Astrocyte (in vitro differentiated cells and primary cell): ENCODE measurements around the gene ZNF3. TPM values are rescaled to one million over a fixed set of nuclear protein-coding genes. Genes with fewer than 3 reads are reported as not detected.

ENCODE experiments used
- DNase-seq: peaks from one replicate; pipeline ENCODE4 v3.0.0-alpha.2; 2010; ENCODE audit warnings: low read depth
- FAIRE-seq: peaks from 2 replicates; lab custom pipeline; 2011; peaks lifted over from hg19 to GRCh38; lab: Jason Lieb, UNC
- H2AFZ ChIP-seq: 2 replicates; pipeline ENCODE4 v1.6.0; 2012; ENCODE audit warnings: low read depth, low read length, inconsistent platforms
- H3K27ac ChIP-seq: 2 replicates; pipeline ENCODE4 v1.5.1; 2011; ENCODE audit warnings: low read depth, low read length, inconsistent platforms
- H3K27me3 ChIP-seq: 2 replicates; pipeline ENCODE4 v1.6.0; 2011; ENCODE audit warnings: low read length, inconsistent platforms; ENCODE audit not compliant: insufficient read depth
- H3K36me3 ChIP-seq: 2 replicates; pipeline ENCODE4 v1.5.1; 2011; ENCODE audit warnings: low read length, inconsistent platforms; ENCODE audit not compliant: insufficient read depth
- H3K4me1 ChIP-seq: 2 replicates; pipeline ENCODE4 v1.5.1; 2011; ENCODE audit warnings: low read length, inconsistent platforms; ENCODE audit not compliant: insufficient read depth
- H3K4me2 ChIP-seq: 2 replicates; pipeline ENCODE4 v1.6.0; 2012; ENCODE audit warnings: low read length, inconsistent platforms
- H3K4me3 ChIP-seq: 2 replicates; pipeline ENCODE4 v1.5.1; 2011; ENCODE audit warnings: low read depth, mild to moderate bottlenecking, low read length, inconsistent platforms; ENCODE audit not compliant: insufficient read depth
- H3K79me2 ChIP-seq: 2 replicates; pipeline ENCODE4 v1.6.0; 2012; ENCODE audit warnings: mild to moderate bottlenecking, low read length, inconsistent platforms; ENCODE audit not compliant: insufficient read depth
- H3K9ac ChIP-seq: 2 replicates; pipeline ENCODE4 v1.6.0; 2012; ENCODE audit warnings: mild to moderate bottlenecking, low read length, inconsistent platforms
- H3K9me3 ChIP-seq: 2 replicates; pipeline ENCODE4 v1.5.1; 2012; ENCODE audit warnings: low read depth, mild to moderate bottlenecking, low read length, inconsistent platforms; ENCODE audit not compliant: insufficient read depth
- H4K20me1 ChIP-seq: 2 replicates; pipeline ENCODE4 v1.6.0; 2012; ENCODE audit warnings: low read length, inconsistent platforms; ENCODE audit not compliant: insufficient read depth
- H3K27ac Mint-ChIP-seq: one replicate; pipeline ENCODE4 v1.8.0; 2021; ENCODE audit warnings: mild to moderate bottlenecking, mixed read lengths; ENCODE audit not compliant: unreplicated experiment
- H3K27me3 Mint-ChIP-seq: one replicate; pipeline ENCODE4 v1.8.0; 2021; ENCODE audit warnings: low read depth, mixed read lengths; ENCODE audit not compliant: unreplicated experiment
- H3K36me3 Mint-ChIP-seq: one replicate; pipeline ENCODE4 v1.8.0; 2021; ENCODE audit warnings: low read depth, mixed read lengths; ENCODE audit not compliant: unreplicated experiment
- H3K4me1 Mint-ChIP-seq: one replicate; pipeline ENCODE4 v1.8.0; 2021; ENCODE audit warnings: low read depth, mixed read lengths; ENCODE audit not compliant: unreplicated experiment
- H3K4me3 Mint-ChIP-seq: one replicate; pipeline ENCODE4 v1.8.0; 2021; ENCODE audit warnings: mild to moderate bottlenecking, moderate library complexity, mixed read lengths; ENCODE audit not compliant: unreplicated experiment
- H3K9me3 Mint-ChIP-seq: one replicate; pipeline ENCODE4 v1.8.0; 2021; ENCODE audit warnings: mild to moderate bottlenecking, mixed read lengths; ENCODE audit not compliant: unreplicated experiment
- EZH2 ChIP-seq: IDR thresholded peaks from 2 replicates; pipeline ENCODE4 v1.6.1; 2012; ENCODE audit warnings: mild to moderate bottlenecking, low read length, inconsistent platforms; ENCODE audit not compliant: insufficient read depth
- total RNA-seq: library from RNA; stranded (reverse); gene quantifications from 2 replicates; pipeline ENCODE4 v1.2.1, GENCODE V29; 2021
- TF ChIP-seq, protein P1 (sequence below): IDR thresholded peaks from 2 replicates; pipeline ENCODE4 v1.5.1; 2011; ENCODE audit warnings: low read depth, mild to moderate bottlenecking, inconsistent platforms, low read length, moderate library complexity; ENCODE audit not compliant: insufficient read depth

ZNF3 gene
- total RNA-seq, 1 donor from 2014 or later = 24.0 TPM

DNA sequence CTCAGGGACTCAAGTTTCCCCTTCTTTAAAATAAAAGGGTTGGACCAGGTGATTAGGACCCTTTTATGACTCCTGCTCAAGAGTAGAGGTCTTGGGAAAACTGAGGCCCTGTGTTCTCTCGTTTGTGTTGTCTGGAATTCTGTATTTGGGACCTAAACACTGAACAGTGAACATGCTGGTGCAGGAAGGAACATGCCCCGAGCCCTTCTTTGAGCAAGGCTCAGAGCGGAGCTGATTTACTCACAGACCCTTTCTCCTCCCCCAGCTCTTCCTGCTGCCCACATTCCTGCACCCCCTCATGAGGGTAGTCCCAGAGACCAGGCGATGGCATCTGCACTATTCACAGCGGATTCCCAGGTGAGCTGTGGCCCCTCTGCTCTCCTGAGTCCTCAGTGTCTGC lies 51.9 kb downstream of the ZNF3 start:
- H3K4me3 Mint-ChIP-seq = no peak overlapping the region
- Histone ChIP-seq H3K27me3 (no peaks in the 10 kb centered on the region), H2AFZ (no peak overlapping the region), H4K20me1 (peaks cover 5% of the 10 kb centered on the region), H3K9me3 (no peaks in the 10 kb centered on the region), H3K27ac (no peak overlapping the region), H3K4me1 (peaks cover 4% of the 10 kb centered on the region), H3K4me3 (no peak overlapping the region), H3K36me3 (peaks cover 56% of the 10 kb centered on the region), H3K4me2 (no peak overlapping the region), H3K79me2 (peaks cover under 1% of the 10 kb centered on the region), H3K9ac (no peak overlapping the region)
- no peak for FAIRE-seq
- peaks cover 28% of the 10 kb centered on the region for H3K36me3 Mint-ChIP-seq
- peaks cover 4% of the 10 kb centered on the region for H3K9me3 Mint-ChIP-seq
- H3K4me1 Mint-ChIP-seq = no peaks in the 10 kb centered on the region
- H3K27ac Mint-ChIP-seq = peak overlapping the region; percentile 13
- no peak for DNase-seq
- H3K27me3 Mint-ChIP-seq = no peaks in the 10 kb centered on the region
- TF ChIP-seq EZH2 = no peak
- TF ChIP-seq, protein P1, sequence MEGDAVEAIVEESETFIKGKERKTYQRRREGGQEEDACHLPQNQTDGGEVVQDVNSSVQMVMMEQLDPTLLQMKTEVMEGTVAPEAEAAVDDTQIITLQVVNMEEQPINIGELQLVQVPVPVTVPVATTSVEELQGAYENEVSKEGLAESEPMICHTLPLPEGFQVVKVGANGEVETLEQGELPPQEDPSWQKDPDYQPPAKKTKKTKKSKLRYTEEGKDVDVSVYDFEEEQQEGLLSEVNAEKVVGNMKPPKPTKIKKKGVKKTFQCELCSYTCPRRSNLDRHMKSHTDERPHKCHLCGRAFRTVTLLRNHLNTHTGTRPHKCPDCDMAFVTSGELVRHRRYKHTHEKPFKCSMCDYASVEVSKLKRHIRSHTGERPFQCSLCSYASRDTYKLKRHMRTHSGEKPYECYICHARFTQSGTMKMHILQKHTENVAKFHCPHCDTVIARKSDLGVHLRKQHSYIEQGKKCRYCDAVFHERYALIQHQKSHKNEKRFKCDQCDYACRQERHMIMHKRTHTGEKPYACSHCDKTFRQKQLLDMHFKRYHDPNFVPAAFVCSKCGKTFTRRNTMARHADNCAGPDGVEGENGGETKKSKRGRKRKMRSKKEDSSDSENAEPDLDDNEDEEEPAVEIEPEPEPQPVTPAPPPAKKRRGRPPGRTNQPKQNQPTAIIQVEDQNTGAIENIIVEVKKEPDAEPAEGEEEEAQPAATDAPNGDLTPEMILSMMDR = no peak

- Histone ChIP-seq H3K4me1 (peaks cover 4% of the 10 kb centered on the region), H3K36me3 (peaks cover 51% of the 10 kb centered on the region), H3K4me3 (no peak overlapping the region), H2AFZ (no peak overlapping the region), H3K4me2 (no peak overlapping the region), H3K27me3 (no peaks in the 10 kb centered on the region), H3K79me2 (peaks cover 19% of the 10 kb centered on the region), H4K20me1 (peaks cover 15% of the 10 kb centered on the region), H3K9ac (no peak overlapping the region), H3K27ac (no peak overlapping the region), H3K9me3 (no peaks in the 10 kb centered on the region)
- Mint-ChIP-seq H3K27me3 (no peaks in the 10 kb centered on the region), H3K9me3 (no peaks in the 10 kb centered on the region), H3K27ac (no peak overlapping the region), H3K36me3 (peaks cover 17% of the 10 kb centered on the region), H3K4me1 (no peaks in the 10 kb centered on the region), H3K4me3 (no peak overlapping the region)
- no peak for TF ChIP-seq EZH2
- TF ChIP-seq, protein P1 = no peak
- no peak for DNase-seq
- no peak for FAIRE-seq
Observed at GRCh38 chr7:100027197-100027596, 54.3 kb downstream of the ZNF3 start.

DNA sequence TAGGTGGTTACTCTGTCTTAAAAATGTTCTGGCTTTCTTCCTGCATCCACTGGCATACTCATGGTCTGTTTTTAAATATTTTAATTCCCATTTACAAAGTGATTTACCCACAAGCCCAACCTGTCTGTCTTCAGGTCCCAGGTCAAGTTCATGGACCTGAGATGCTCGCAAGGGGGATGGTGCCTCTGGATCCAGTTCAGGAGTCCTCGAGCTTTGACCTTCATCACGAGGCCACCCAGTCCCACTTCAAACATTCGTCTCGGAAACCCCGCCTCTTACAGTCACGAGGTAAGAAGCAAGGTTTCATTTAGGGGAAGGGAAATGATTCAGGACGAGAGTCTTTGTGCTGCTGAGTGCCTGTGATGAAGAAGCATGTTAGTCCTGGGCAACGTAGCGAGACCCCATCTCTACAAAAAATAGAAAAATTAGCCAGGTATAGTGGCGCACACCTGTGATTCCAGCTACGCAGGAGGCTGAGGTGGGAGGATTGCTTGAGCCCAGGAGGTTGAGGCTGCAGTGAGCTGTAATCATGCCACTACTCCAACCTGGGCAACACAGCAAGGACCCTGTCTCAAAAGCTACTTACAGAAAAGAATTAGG lies 57.4 kb downstream of the ZNF3 start:
- Mint-ChIP-seq H3K4me1 (peaks cover 3% of the 10 kb centered on the region), H3K27ac (no peak overlapping the region), H3K4me3 (no peak overlapping the region), H3K36me3 (peaks cover 7% of the 10 kb centered on the region), H3K27me3 (no peaks in the 10 kb centered on the region), H3K9me3 (no peaks in the 10 kb centered on the region)
- Histone ChIP-seq H3K4me3 (no peak overlapping the region), H2AFZ (no peak overlapping the region), H3K79me2 (peaks cover 47% of the 10 kb centered on the region), H3K4me2 (no peak overlapping the region), H3K4me1 (peaks cover 4% of the 10 kb centered on the region), H3K9me3 (no peaks in the 10 kb centered on the region), H3K27ac (no peak overlapping the region), H3K9ac (no peak overlapping the region), H3K27me3 (no peaks in the 10 kb centered on the region), H4K20me1 (peaks cover 44% of the 10 kb centered on the region), H3K36me3 (peaks cover 30% of the 10 kb centered on the region)
- FAIRE-seq (no peak), DNase-seq (no peak)
- TF ChIP-seq, protein P1 = no peak
- no peak for TF ChIP-seq EZH2
